WERI-Rb-1 (cell line): ENCODE data around the gene ADAD2.

Source experiments
- DNase-seq: peaks from one replicate; pipeline ENCODE4 v3.0.0-alpha.2; 2020
- H3K27ac ChIP-seq: fragments of 250-450 bp; sonication (Bioruptor Pico); 2 replicates; pipeline ENCODE4 v1.5.1; 2020; ENCODE audit warnings: mild to moderate bottlenecking, moderate library complexity
- H3K27me3 ChIP-seq: fragments of 250-450 bp; sonication (Bioruptor Pico); 2 replicates; pipeline ENCODE4 v1.5.1; 2021; ENCODE audit warnings: mild to moderate bottlenecking, low read depth, moderate library complexity; ENCODE audit not compliant: insufficient read depth, severe bottlenecking
- H3K36me3 ChIP-seq: fragments of 250-450 bp; sonication (Bioruptor Pico); 2 replicates; pipeline ENCODE4 v1.5.1; 2020; ENCODE audit warnings: mild to moderate bottlenecking, moderate library complexity
- H3K4me3 ChIP-seq: 2 replicates; pipeline ENCODE4 v1.5.1; 2011; ENCODE audit warnings: low read depth, mild to moderate bottlenecking, control low read depth, low read length
- H3K9me3 ChIP-seq: fragments of 250-450 bp; sonication (Bioruptor Pico); 2 replicates; pipeline ENCODE4 v1.5.1; 2021; ENCODE audit warnings: mild to moderate bottlenecking, moderate library complexity; ENCODE audit not compliant: severe bottlenecking
- CTCF ChIP-seq: IDR thresholded peaks from 2 replicates; pipeline ENCODE4 v1.5.1; 2011; ENCODE audit warnings: low read depth, mild to moderate bottlenecking, control low read depth, inconsistent platforms, low read length

ADAD2 gene

GRCh38 chr16:84178892-84179611, 11.9 kb upstream of the ADAD2 start:
- Histone ChIP-seq H3K36me3 (peaks cover 3% of the 10 kb centered on the region; the same call in 1 of the 2 replicates), H3K27me3 (no peaks in the 10 kb centered on the region), H3K4me3 (no peak overlapping the region), H3K9me3 (no peaks in the 10 kb centered on the region), H3K27ac (no peak overlapping the region)
- no peak for DNase-seq
- no peak for TF ChIP-seq CTCF

GRCh38 chr16:84179612-84180320, 11.2 kb upstream of the ADAD2 start:
- Histone ChIP-seq H3K36me3 (peaks cover 3% of the 10 kb centered on the region; the same call in 1 of the 2 replicates), H3K4me3 (no peak overlapping the region), H3K9me3 (no peaks in the 10 kb centered on the region), H3K27ac (no peak overlapping the region), H3K27me3 (no peaks in the 10 kb centered on the region)
- TF ChIP-seq CTCF = no peak
- no peak for DNase-seq

DNA sequence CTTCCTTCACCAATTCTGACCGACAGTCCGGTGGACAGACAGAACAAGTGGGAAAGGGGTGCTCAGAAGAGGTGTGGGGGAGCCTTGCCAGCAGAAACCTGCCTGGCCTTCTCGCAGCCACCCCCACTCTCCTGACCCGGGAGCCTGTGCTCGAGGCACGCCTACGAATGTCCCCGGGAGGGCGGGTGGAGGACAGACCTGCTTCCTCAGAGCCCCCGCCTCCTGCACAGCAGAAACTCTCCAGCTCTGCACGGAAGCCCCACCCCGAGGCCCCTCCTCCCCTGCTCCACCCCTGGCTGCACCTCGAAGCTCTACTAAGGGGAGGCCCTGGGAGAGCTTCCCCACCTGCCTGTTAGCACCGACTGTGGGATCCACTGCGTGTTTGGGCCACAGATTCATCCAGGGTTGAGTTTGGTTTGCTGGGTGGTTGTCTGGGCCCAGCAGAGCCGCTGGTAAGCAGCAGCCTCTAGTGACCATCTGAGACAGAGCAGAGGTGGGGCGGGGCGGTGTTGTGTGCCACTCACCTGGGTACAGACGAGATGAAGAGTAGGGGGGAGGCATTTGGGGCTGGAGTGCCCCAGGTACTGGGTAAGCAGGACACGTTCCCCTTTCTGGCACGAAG, 10.3 kb upstream of the ADAD2 start:
- Histone ChIP-seq H3K27me3 (no peaks in the 10 kb centered on the region), H3K27ac (no peak overlapping the region), H3K4me3 (no peak overlapping the region), H3K9me3 (no peaks in the 10 kb centered on the region), H3K36me3 (peaks cover 3% of the 10 kb centered on the region; the same call in 1 of the 2 replicates)
- no peak for DNase-seq
- no peak for TF ChIP-seq CTCF

GRCh38 chr16:84181144-84181915, 9.6 kb upstream of the ADAD2 start:
- Histone ChIP-seq H3K9me3 (no peaks in the 10 kb centered on the region), H3K4me3 (no peak overlapping the region), H3K27me3 (no peaks in the 10 kb centered on the region), H3K27ac (no peak overlapping the region), H3K36me3 (peaks cover 3% of the 10 kb centered on the region; the same call in 1 of the 2 replicates)
- DNase-seq = no peak
- TF ChIP-seq CTCF = no peak

DNA sequence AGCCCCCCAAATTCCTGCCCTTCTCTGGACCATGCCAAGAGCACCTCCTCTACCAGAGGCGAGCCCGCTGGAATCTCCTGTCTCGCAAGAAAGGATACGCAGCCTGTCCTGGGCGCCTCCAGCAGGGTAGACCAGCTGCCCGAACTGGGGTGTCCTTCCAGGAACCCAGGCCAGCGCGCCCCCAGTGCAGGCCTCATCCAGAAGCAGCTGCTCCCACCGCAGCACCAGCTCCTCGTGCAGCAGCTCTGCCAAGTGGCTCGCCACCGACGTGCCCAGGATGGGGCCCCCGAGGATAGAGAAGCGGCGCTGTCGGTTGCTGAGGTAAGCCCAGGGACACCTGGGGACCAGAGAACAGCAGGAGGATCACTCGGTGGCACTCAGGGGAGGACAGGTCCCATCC, 8.9 kb upstream of the ADAD2 start:
- Histone ChIP-seq H3K36me3 (peaks cover 3% of the 10 kb centered on the region; the same call in 1 of the 2 replicates), H3K27me3 (no peaks in the 10 kb centered on the region), H3K27ac (no peak overlapping the region), H3K4me3 (no peak overlapping the region), H3K9me3 (no peaks in the 10 kb centered on the region)
- no peak for TF ChIP-seq CTCF
- no peak for DNase-seq
